KMS-11 (cell line): ENCODE measurements around the gene CEP295NL.

Experiments
- H2AFZ ChIP-seq: fragments of 200-600 bp; sonication (generic); 2 replicates; pipeline ENCODE4 v1.6.1; 2016; ENCODE audit warnings: antibody characterized with exemption, mixed run types, low read depth
- H3K27ac ChIP-seq: fragments of 200-600 bp; sonication (generic); 2 replicates; pipeline ENCODE4 v1.6.1; 2016; ENCODE audit warnings: mild to moderate bottlenecking, mixed run types
- H3K27me3 ChIP-seq: fragments of 200-600 bp; sonication (generic); 2 replicates; pipeline ENCODE4 v1.6.1; 2017; ENCODE audit warnings: mild to moderate bottlenecking, low read depth, mixed run types, moderate library complexity; ENCODE audit not compliant: insufficient read depth
- H3K36me3 ChIP-seq: fragments of 200-600 bp; sonication (generic); 2 replicates; pipeline ENCODE4 v1.6.1; 2017; ENCODE audit warnings: mild to moderate bottlenecking, mixed run types; ENCODE audit not compliant: insufficient read depth
- H3K4me1 ChIP-seq: fragments of 200-600 bp; sonication (generic); 2 replicates; pipeline ENCODE4 v1.6.1; 2016; ENCODE audit warnings: mild to moderate bottlenecking, low read depth, mixed run types; ENCODE audit not compliant: poor library complexity, severe bottlenecking
- H3K4me2 ChIP-seq: fragments of 200-600 bp; sonication (generic); 2 replicates; pipeline ENCODE4 v1.7.0; 2016; ENCODE audit warnings: mild to moderate bottlenecking, mixed run types
- H3K4me3 ChIP-seq: fragments of 200-600 bp; sonication (generic); IDR thresholded peaks from 2 replicates; pipeline ENCODE4 v1.6.1; 2017; ENCODE audit warnings: low read depth, low read length, mixed read lengths; ENCODE audit not compliant: insufficient read depth
- H3K79me2 ChIP-seq: fragments of 200-600 bp; sonication (generic); 2 replicates; pipeline ENCODE4 v1.6.1; 2016; ENCODE audit warnings: low read depth, mixed run types; ENCODE audit not compliant: insufficient read depth
- H3K9ac ChIP-seq: fragments of 200-600 bp; sonication (generic); 2 replicates; pipeline ENCODE4 v1.6.1; 2016; ENCODE audit warnings: mild to moderate bottlenecking, mixed run types
- H4K20me1 ChIP-seq: fragments of 200-600 bp; sonication (generic); 2 replicates; pipeline ENCODE4 v1.6.1; 2016; ENCODE audit warnings: mild to moderate bottlenecking, mixed run types; ENCODE audit not compliant: insufficient read depth
- CTCF ChIP-seq: fragments of 200-600 bp; sonication (generic); conservative IDR thresholded peaks from 2 replicates; pipeline ENCODE4 v1.6.1; 2017; ENCODE audit warnings: low read depth, mild to moderate bottlenecking, antibody characterized with exemption, low read length, moderate library complexity, mixed read lengths

CEP295NL gene

DNA sequence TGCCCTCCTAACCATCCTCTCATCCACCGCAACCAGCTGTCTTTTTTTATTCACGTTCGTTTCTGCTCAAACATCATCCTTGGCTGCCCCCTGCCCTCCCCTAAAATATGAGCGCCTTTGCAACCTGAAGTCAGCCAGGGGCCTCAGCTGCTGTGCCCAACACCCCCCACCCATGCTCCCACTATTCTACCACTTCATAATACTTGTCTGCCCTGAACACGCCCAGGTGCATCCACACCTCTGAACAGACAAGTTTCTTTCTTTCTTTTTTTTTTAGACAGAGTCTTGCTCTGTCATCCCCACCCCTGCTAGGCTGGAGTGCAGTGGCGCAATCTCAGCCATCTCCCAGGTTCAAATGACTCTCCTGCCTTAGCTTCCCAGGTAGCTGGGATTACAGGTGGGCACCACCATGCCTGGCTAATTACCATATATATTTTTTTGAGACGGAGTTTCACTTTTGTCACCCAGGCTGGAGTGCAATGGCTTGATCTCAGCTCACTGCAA is 26.9 kb downstream of the CEP295NL start:
- Histone ChIP-seq H3K4me2 (no peak overlapping the region), H3K27ac (no peak overlapping the region), H2AFZ (no peak overlapping the region), H3K4me3 (no peak overlapping the region), H3K36me3 (no peaks in the 10 kb centered on the region; the same call in 1 of the 2 replicates), H3K79me2 (peaks cover 3% of the 10 kb centered on the region; the same call in 1 of the 2 replicates), H3K9ac (no peak overlapping the region), H4K20me1 (no peaks in the 10 kb centered on the region), H3K27me3 (no peaks in the 10 kb centered on the region), H3K4me1 (peaks cover 6% of the 10 kb centered on the region)
- TF ChIP-seq CTCF: no peak

- no peak overlapping the region for H3K4me2 ChIP-seq
- peaks cover 3% of the 10 kb centered on the region; the same call in 1 of the 2 replicates for H3K79me2 ChIP-seq
- H2AFZ ChIP-seq: no peak overlapping the region
- no peak overlapping the region for H3K4me3 ChIP-seq
- peaks cover 6% of the 10 kb centered on the region for H3K4me1 ChIP-seq
- no peak overlapping the region for H3K27ac ChIP-seq
- TF ChIP-seq CTCF: no peak
- H3K9ac ChIP-seq: no peak overlapping the region
- no peaks in the 10 kb centered on the region; the same call in 1 of the 2 replicates for H3K36me3 ChIP-seq
- no peaks in the 10 kb centered on the region for H4K20me1 ChIP-seq
- H3K27me3 ChIP-seq: no peaks in the 10 kb centered on the region
Measured at GRCh38 chr17:78875363-78876093, 27.5 kb downstream of the CEP295NL start.

DNA sequence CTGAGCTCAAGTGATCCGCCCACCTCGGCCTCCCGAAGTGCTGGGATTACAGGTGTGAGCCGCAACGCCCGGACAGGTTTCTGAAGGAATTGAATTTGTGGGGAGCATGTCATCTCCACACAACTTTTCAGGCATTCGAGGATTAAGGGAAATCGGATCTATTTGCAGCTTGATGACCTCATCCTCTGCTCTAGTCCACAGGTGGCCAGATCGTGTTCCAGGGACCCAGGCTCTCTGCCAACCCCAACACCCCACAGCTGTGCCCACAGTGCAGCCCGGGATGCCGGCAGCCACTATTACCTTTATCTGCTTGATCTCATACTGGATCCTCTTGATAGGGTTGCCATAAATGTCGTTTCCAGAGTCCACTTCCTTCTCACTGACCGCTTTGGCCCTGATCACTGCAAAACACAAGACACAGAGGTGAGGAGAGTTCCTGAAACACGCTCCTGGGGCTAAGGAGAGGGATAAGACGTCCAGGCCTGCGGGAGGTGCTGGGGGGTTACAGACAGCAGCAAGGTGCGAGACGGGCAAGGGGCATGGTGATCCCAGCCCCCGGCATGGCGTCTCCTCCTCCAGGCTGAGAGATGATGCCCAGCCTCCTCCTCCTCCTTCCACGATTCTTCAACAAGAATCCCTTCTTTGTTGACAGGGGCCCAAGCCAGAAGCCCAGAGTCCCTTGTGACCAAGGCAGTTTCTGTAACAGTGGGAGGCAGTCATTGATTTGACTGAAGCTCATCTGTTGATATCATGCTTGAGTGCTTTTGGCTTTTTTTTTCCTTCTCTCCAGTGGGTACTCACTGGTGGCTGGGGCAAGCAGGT is 29.3 kb downstream of the CEP295NL start:
- Histone ChIP-seq H3K27ac (no peak overlapping the region), H3K4me1 (peaks cover 6% of the 10 kb centered on the region), H3K79me2 (no peaks in the 10 kb centered on the region), H3K4me2 (no peak overlapping the region), H4K20me1 (no peaks in the 10 kb centered on the region), H3K4me3 (no peak overlapping the region), H3K27me3 (no peaks in the 10 kb centered on the region), H3K36me3 (peaks cover 5% of the 10 kb centered on the region; the same call in 1 of the 2 replicates), H3K9ac (no peak overlapping the region), H2AFZ (no peak overlapping the region)
- no peak for TF ChIP-seq CTCF

- TF ChIP-seq CTCF: no peak
- Histone ChIP-seq H3K27ac (no peak overlapping the region), H3K4me3 (no peak overlapping the region), H3K4me1 (peaks cover 6% of the 10 kb centered on the region), H3K36me3 (peaks cover 5% of the 10 kb centered on the region; the same call in 1 of the 2 replicates), H3K4me2 (no peak overlapping the region), H3K27me3 (no peaks in the 10 kb centered on the region), H3K9ac (no peak overlapping the region), H3K79me2 (no peaks in the 10 kb centered on the region), H4K20me1 (no peaks in the 10 kb centered on the region), H2AFZ (no peak overlapping the region)
Measured at GRCh38 chr17:78872486-78872885, 30.5 kb downstream of the CEP295NL start.
